Measurements from ENCODE around the gene CCNY. TPM values are rescaled to one million over a fixed set of nuclear protein-coding genes. Genes with fewer than 3 reads are reported as not detected.

CCNY gene
- total RNA-seq, 3 donors from 2014 or later (not counting 1 experiment from before 2014, with no cell fraction given) = 71.0 to 87.2 (median 74.3) TPM

- no peaks in the 10 kb centered on the region for H3K27me3 ChIP-seq (ENCODE audit: control insufficient read depth, insufficient read depth, low read length)
- DNase-seq (no peak), ATAC-seq (no peak)
- no peak overlapping the region for H3K4me3 ChIP-seq (ENCODE audit: low read length)
- peaks cover 6% of the 10 kb centered on the region for H3K36me3 Mint-ChIP-seq
- H3K9me3 Mint-ChIP-seq = peaks cover 0 to 2% of the 10 kb centered on the region in 2 donors
- peaks cover 3% of the 10 kb centered on the region for H3K4me1 ChIP-seq (ENCODE audit: control insufficient read depth, insufficient read depth, low read length)
- H3K4me1 Mint-ChIP-seq = peaks cover 59 to 64% of the 10 kb centered on the region in 2 donors
- no peak overlapping the region for H3K27ac ChIP-seq (ENCODE audit: low read length)
- H3K27me3 Mint-ChIP-seq (ENCODE audit: low read depth in 2 of 2) = no peaks in the 10 kb centered on the region
- no peak overlapping the region for H3K4me3 Mint-ChIP-seq
- intact Hi-C loops (cut with micrococcal nuclease) = no loop called here
- H3K27ac Mint-ChIP-seq = no peak overlapping the region
- H3K36me3 ChIP-seq (ENCODE audit: control insufficient read depth, insufficient read depth, low read length) = no peaks in the 10 kb centered on the region
- TF ChIP-seq CTCF (IDR thresholded peaks at IDR 0.05) = no peak
- H3K9me3 ChIP-seq (ENCODE audit: control insufficient read depth, insufficient read depth, low read length) = peaks cover 2% of the 10 kb centered on the region
- WGBS (ENCODE audit: insufficient coverage) = 96% methylated on average over 2 of the region's 3 CpGs
Observed at GRCh38 chr10:35432781-35433338, 96.6 kb downstream of the CCNY start.

- Mint-ChIP-seq H3K4me1 (peaks cover 54 to 55% of the 10 kb centered on the region in 2 donors), H3K9me3 (peaks cover 4 to 7% of the 10 kb centered on the region in 2 donors), H3K4me3 (no peak overlapping the region), H3K27ac (peak overlapping the region in 1 of 2 donors; percentile 52), H3K36me3 (peaks cover 13% of the 10 kb centered on the region), H3K27me3 (ENCODE audit: low read depth in 2 of 2) (no peaks in the 10 kb centered on the region)
- Histone ChIP-seq H3K36me3 (ENCODE audit: control insufficient read depth, insufficient read depth, low read length) (no peaks in the 10 kb centered on the region), H3K27ac (ENCODE audit: low read length) (no peak overlapping the region), H3K9me3 (ENCODE audit: control insufficient read depth, insufficient read depth, low read length) (peaks cover 6% of the 10 kb centered on the region), H3K4me1 (ENCODE audit: control insufficient read depth, insufficient read depth, low read length) (no peaks in the 10 kb centered on the region), H3K4me3 (ENCODE audit: low read length) (no peak overlapping the region), H3K27me3 (ENCODE audit: control insufficient read depth, insufficient read depth, low read length) (no peaks in the 10 kb centered on the region)
- ATAC-seq (no peak), DNase-seq (no peak)
- TF ChIP-seq CTCF (IDR thresholded peaks at IDR 0.05) = no peak
- intact Hi-C loops (cut with micrococcal nuclease) = no loop called here
- WGBS (ENCODE audit: insufficient coverage) = 28% methylated on average over 4 of the region's 7 CpGs
Observed at GRCh38 chr10:35433851-35434426, 97.6 kb downstream of the CCNY start.

- no peaks in the 10 kb centered on the region for H3K27me3 ChIP-seq (ENCODE audit: control insufficient read depth, insufficient read depth, low read length)
- Mint-ChIP-seq H3K27ac (peak overlapping the region; percentile 17 to 47), H3K4me1 (peaks cover 54 to 60% of the 10 kb centered on the region in 2 donors), H3K36me3 (peaks cover 19% of the 10 kb centered on the region), H3K27me3 (ENCODE audit: low read depth in 2 of 2) (no peaks in the 10 kb centered on the region), H3K4me3 (no peak overlapping the region), H3K9me3 (peaks cover 9 to 13% of the 10 kb centered on the region in 2 donors)
- H3K4me1 ChIP-seq (ENCODE audit: control insufficient read depth, insufficient read depth, low read length) = no peaks in the 10 kb centered on the region
- WGBS (ENCODE audit: insufficient coverage) = 90% methylated on average over 1 of the region's 1 CpG
- no peak overlapping the region for H3K27ac ChIP-seq (ENCODE audit: low read length)
- H3K9me3 ChIP-seq (ENCODE audit: control insufficient read depth, insufficient read depth, low read length) = peaks cover 7% of the 10 kb centered on the region
- DNase-seq (no peak), ATAC-seq (no peak)
- H3K36me3 ChIP-seq (ENCODE audit: control insufficient read depth, insufficient read depth, low read length) = no peaks in the 10 kb centered on the region
- no peak for TF ChIP-seq CTCF (IDR thresholded peaks at IDR 0.05)
- intact Hi-C loops (cut with micrococcal nuclease) = no loop called here
- no peak overlapping the region for H3K4me3 ChIP-seq (ENCODE audit: low read length)
Observed at GRCh38 chr10:35434533-35434932, 98.2 kb downstream of the CCNY start.
